ENCODE results near the gene CFAP73. TPM values are rescaled to one million over a fixed set of nuclear protein-coding genes. Genes with fewer than 3 reads are reported as not detected.

CFAP73 gene
- total RNA-seq, 1 donor from 2014 or later, result not detected

DNA sequence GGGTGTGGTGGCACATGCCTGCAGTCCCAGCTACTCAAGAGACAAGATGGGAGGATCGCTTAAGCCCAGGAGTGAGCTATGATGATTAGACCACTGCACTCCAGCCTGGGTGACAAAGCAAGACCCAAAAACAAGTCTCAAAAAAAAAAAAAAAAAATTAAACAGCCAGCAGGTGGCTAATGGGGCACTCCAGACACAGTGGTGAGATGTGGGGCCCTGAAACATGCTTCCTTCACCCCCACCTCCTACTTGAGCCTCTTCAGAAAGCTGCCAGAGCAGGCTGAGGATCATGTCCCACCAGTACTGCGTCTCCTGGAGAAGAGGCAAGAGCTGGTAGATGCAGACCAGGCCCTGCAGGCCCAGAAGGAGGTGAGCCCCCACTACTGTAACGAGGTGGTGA is 2.1 kb downstream of the CFAP73 start:
- DNase-seq (ENCODE audit: low spot score), result no peak
- peaks cover 39% of the 10 kb centered on the region for H3K27me3 Mint-ChIP-seq (ENCODE audit: low read depth)
- H3K27ac Mint-ChIP-seq (ENCODE audit: unreplicated experiment), result no peak overlapping the region
- TF ChIP-seq, protein P1, sequence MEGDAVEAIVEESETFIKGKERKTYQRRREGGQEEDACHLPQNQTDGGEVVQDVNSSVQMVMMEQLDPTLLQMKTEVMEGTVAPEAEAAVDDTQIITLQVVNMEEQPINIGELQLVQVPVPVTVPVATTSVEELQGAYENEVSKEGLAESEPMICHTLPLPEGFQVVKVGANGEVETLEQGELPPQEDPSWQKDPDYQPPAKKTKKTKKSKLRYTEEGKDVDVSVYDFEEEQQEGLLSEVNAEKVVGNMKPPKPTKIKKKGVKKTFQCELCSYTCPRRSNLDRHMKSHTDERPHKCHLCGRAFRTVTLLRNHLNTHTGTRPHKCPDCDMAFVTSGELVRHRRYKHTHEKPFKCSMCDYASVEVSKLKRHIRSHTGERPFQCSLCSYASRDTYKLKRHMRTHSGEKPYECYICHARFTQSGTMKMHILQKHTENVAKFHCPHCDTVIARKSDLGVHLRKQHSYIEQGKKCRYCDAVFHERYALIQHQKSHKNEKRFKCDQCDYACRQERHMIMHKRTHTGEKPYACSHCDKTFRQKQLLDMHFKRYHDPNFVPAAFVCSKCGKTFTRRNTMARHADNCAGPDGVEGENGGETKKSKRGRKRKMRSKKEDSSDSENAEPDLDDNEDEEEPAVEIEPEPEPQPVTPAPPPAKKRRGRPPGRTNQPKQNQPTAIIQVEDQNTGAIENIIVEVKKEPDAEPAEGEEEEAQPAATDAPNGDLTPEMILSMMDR (IDR thresholded peaks at IDR 0.05), result no peak
- H3K4me3 Mint-ChIP-seq (ENCODE audit: unreplicated experiment), result peak overlapping the region; percentile 12
- peaks cover 7% of the 10 kb centered on the region for H3K9me3 Mint-ChIP-seq (ENCODE audit: low read depth)
- no peaks in the 10 kb centered on the region for H3K36me3 Mint-ChIP-seq (ENCODE audit: low read depth)
- H3K4me1 Mint-ChIP-seq (ENCODE audit: low read depth), result peaks cover 18% of the 10 kb centered on the region

DNA sequence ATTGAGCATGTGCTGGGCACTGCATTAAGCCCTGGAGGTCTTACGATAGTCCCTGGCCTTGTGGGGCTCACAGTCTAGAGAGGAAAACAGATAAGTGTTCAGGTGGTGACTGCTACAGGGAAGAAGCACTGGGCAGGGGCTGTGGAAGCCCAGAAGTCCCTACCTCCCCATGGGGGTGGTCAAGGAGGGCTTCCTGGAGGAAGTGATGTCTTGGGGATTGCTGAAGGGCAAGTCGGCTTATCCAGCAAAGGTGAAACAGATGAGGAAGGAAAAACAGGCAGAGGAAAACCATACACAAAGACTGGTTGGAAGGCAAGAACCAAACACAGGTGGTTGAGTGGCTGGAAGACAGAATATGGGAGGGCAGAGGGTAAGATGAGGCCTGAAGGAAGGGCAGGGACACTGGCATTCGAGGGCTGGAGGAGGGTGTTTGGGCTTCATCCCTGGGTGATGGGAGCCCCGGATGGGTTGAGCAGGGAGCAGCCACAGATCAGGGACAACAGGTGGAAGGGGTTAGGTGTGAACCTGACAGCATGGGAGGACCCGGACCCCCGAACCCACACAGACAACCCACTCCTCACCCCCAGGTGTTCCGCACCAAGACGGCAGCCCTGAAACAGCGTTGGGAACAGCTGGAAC is 2.8 kb downstream of the CFAP73 start:
- H3K4me1 Mint-ChIP-seq (ENCODE audit: low read depth), result peaks cover 18% of the 10 kb centered on the region
- peaks cover 35% of the 10 kb centered on the region for H3K27me3 Mint-ChIP-seq (ENCODE audit: low read depth)
- no peaks in the 10 kb centered on the region for H3K36me3 Mint-ChIP-seq (ENCODE audit: low read depth)
- TF ChIP-seq, protein P1 (IDR thresholded peaks at IDR 0.05), result no peak
- no peak overlapping the region for H3K27ac Mint-ChIP-seq (ENCODE audit: unreplicated experiment)
- H3K4me3 Mint-ChIP-seq (ENCODE audit: unreplicated experiment), result peak overlapping the region; percentile 12
- no peak for DNase-seq (ENCODE audit: low spot score)
- H3K9me3 Mint-ChIP-seq (ENCODE audit: low read depth), result peaks cover 3% of the 10 kb centered on the region

DNA sequence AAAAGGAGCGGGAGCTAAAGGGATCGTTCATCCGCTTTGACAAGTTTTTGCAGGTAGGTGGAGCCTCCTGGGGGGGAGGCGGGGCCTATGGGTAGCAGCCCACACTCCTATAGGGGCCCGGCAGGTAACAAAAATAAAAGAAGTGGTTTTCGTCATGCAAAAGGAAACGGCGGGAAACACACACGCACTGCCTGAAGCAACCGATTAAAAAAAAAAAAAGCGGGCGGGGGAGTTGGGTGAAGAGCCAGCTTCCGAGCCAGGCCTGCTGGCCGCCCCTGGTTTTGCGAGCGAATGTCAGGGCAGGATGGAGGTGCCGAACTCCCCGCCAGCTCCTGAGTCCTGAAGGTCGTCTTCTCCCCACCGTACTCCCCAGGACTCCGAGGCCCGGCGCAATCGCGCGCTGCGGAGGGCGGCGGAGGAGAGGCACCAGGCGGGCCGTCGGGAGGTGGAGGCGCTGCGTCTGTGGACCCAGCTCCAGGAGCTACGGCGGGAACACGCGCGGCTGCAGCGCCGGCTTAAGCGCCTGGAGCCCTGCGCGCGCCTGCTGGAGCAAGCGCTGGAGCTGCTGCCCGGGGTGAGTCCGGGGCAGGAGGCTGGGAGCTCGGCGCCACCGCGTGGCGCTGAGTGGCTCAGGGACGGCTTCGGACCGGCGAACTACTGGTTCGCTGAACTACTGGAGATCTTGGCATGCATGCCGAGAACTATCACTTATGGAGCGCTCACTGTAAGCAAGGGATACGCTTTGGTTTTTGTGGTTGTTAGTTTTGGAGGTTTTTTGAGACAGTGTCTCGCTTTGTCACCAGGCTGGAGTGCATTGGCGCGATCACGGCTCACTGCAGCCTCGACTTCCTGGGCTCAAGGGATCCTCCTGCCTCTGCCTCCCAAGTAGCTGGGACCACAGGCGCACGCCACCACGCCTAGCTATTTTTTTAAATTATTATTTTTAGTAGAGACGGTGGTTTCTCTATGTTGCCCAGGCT is 3.6 kb downstream of the CFAP73 start:
- DNase-seq (ENCODE audit: low spot score), result no peak
- Mint-ChIP-seq H3K9me3 (ENCODE audit: low read depth) (no peaks in the 10 kb centered on the region), H3K27me3 (ENCODE audit: low read depth) (peaks cover 31% of the 10 kb centered on the region), H3K36me3 (ENCODE audit: low read depth) (peaks cover 2% of the 10 kb centered on the region), H3K27ac (ENCODE audit: unreplicated experiment) (no peak overlapping the region), H3K4me1 (ENCODE audit: low read depth) (peaks cover 18% of the 10 kb centered on the region), H3K4me3 (ENCODE audit: unreplicated experiment) (peak overlapping the region; percentile 55)
- TF ChIP-seq, protein P1 (IDR thresholded peaks at IDR 0.05), result peak; percentile 78

DNA sequence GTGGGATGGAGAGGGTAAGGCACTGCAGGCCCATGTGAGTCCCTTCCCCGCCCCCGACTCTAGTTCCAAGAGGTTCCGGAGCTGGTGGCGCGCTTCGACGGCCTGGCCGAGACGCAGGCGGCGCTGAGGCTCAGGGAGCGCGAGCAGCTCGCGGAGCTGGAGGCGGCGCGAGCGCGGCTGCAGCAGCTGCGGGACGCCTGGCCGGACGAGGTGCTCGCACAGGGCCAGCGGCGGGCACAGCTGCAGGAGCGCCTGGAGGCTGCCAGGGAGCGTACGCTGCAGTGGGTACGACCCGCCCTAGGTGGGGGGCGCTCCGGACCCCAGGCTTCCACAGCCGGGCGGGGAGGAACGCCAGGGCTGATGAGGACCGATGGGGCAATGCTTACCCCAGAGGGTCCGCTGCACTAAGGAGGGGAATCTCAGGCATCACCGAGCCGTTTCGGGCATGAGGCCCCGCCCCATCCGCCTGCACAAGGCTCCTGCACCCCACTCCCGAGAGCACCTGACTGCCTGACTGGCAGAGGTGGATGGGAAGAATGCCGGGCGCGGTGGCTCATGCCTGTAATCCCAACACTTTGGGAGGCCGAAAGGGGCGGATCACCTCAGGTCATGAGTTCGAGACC is 4.9 kb downstream of the CFAP73 start:
- Mint-ChIP-seq H3K4me1 (ENCODE audit: low read depth) (peaks cover 17% of the 10 kb centered on the region), H3K9me3 (ENCODE audit: low read depth) (no peaks in the 10 kb centered on the region), H3K27ac (ENCODE audit: unreplicated experiment) (no peak overlapping the region), H3K36me3 (ENCODE audit: low read depth) (peaks cover 9% of the 10 kb centered on the region), H3K27me3 (ENCODE audit: low read depth) (peaks cover 31% of the 10 kb centered on the region), H3K4me3 (ENCODE audit: unreplicated experiment) (no peak overlapping the region)
- DNase-seq (ENCODE audit: low spot score), result no peak
- TF ChIP-seq, protein P1 (IDR thresholded peaks at IDR 0.05), result no peak

DNA sequence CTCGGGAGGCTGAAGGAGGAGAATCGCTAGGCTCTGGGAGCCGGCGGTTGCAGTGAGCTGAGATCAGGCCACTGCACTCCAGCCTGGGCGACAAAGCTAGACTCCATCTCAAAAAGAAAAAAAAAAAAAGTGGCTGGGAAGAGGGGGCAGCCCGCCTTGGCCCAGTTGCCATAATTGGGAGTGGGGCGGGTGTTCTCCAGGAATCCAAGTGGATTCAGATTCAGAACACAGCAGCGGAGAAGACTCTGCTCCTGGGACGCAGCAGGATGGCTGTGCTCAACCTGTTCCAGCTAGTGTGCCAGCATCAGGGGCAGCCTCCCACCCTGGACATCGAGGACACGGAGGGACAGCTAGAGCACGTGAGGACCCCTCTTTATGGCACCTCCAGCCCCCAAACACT is 5.5 kb downstream of the CFAP73 start:
- H3K4me3 Mint-ChIP-seq (ENCODE audit: unreplicated experiment), result no peak overlapping the region
- peaks cover 27% of the 10 kb centered on the region for H3K27me3 Mint-ChIP-seq (ENCODE audit: low read depth)
- no peak overlapping the region for H3K27ac Mint-ChIP-seq (ENCODE audit: unreplicated experiment)
- no peaks in the 10 kb centered on the region for H3K9me3 Mint-ChIP-seq (ENCODE audit: low read depth)
- H3K36me3 Mint-ChIP-seq (ENCODE audit: low read depth), result peaks cover 13% of the 10 kb centered on the region
- H3K4me1 Mint-ChIP-seq (ENCODE audit: low read depth), result peaks cover 11% of the 10 kb centered on the region
- no peak for DNase-seq (ENCODE audit: low spot score)
- TF ChIP-seq, protein P1 (IDR thresholded peaks at IDR 0.05), result no peak

Measured in chondrocyte (in vitro differentiated cells).